Uterus (tissue), 4 donors: ENCODE results near the gene SUPT3H. TPM values are rescaled to one million over a fixed set of nuclear protein-coding genes. Genes with fewer than 3 reads are reported as not detected.

ENCODE experiments used
- DNase-seq, 2 donors: peaks; one replicate each; pipeline ENCODE4 v3.0.0-alpha.2; 2019 to 2020
- H3K27ac ChIP-seq, 2 donors: fragments of 200-600 bp; sonication (generic); 1 replicate in 1 of 2; 2 replicates in 1 of 2; pipeline ENCODE4 v1.5.1; 2016 to 2018
- H3K27me3 ChIP-seq, 2 donors: fragments of 200-600 bp; sonication (generic); one replicate each; pipeline ENCODE4 v1.5.1; 2018 to 2019; ENCODE audit warnings: control low read depth in 1 of 2
- H3K36me3 ChIP-seq, 2 donors: fragments of 200-600 bp; sonication (generic); one replicate each; pipeline ENCODE4 v1.5.1; 2019; ENCODE audit warnings: control low read depth in 1 of 2
- H3K4me1 ChIP-seq, 2 donors: fragments of 200-600 bp; sonication (generic); one replicate each; pipeline ENCODE4 v1.5.1; 2018 to 2019; ENCODE audit warnings: control low read depth in 1 of 2
- H3K4me3 ChIP-seq, 2 donors: fragments of 200-600 bp; sonication (generic); 1 replicate in 1 of 2; 2 replicates in 1 of 2; pipeline ENCODE4 v1.5.1; 2018 to 2019; ENCODE audit warnings: mild to moderate bottlenecking in 1 of 2
- H3K9me3 ChIP-seq, 2 donors: fragments of 200-600 bp; sonication (generic); one replicate each; pipeline ENCODE4 v1.5.1; 2019; ENCODE audit warnings: control low read depth in 1 of 2
- CTCF ChIP-seq, 4 experiments: fragments of 200-600 bp in 2 of 4; fragments of 450-650 bp in 2 of 4; sonication (generic) in 2 of 4; IDR thresholded peaks; one replicate each; pipeline ENCODE4 v1.5.1; 2016 to 2019; ENCODE audit warnings: antibody characterized with exemption in 4 of 4, mild to moderate bottlenecking in 2 of 4, moderate library complexity in 1 of 4
- POLR2A ChIP-seq, 2 donors: fragments of 450-650 bp; IDR thresholded peaks; one replicate each; pipeline ENCODE4 v1.6.1; 2016; ENCODE audit warnings: antibody characterized with exemption in 2 of 2, mild to moderate bottlenecking in 1 of 2, moderate library complexity in 1 of 2
- intact Hi-C: fragments of 100-400 bp; cut with DNase I; formaldehyde crosslinking; loops from one replicate; pipeline ENCODE4 v1.15.1; 2023; ENCODE audit warnings: low total_unique reads
- total RNA-seq, 4 donors: library from RNA; depleted of rRNA in 3 of 4; stranded (reverse); fragments of >200 nt in 3 of 4; gene quantifications; one replicate each; pipeline versions ENCODE4 v1.1.0 to v1.2.4, GENCODE V29; 2014 to 2023
- donor health status: DM: yes; HTN: yes; CAD: no.

SUPT3H gene
- total RNA-seq, 4 donors from 2014 or later: 1.3 to 14.9 (median 7.6) TPM

- no peaks in the 10 kb centered on the region for H3K27me3 ChIP-seq
- no peak overlapping the region for H3K27ac ChIP-seq
- no peak overlapping the region for H3K4me3 ChIP-seq
- H3K9me3 ChIP-seq: no peaks in the 10 kb centered on the region
- H3K36me3 ChIP-seq: no peaks in the 10 kb centered on the region
- no peaks in the 10 kb centered on the region for H3K4me1 ChIP-seq
- no peak for TF ChIP-seq CTCF (IDR thresholded peaks at IDR 0.05)
- no peak for TF ChIP-seq POLR2A (IDR thresholded peaks at IDR 0.05)
- intact Hi-C loops: no loop called here
- no peak for DNase-seq
These were observed 356.1 kb downstream of the SUPT3H start for GRCh38 chr6:45021676-45022075.

GRCh38 chr6:45012687-45013086 lies 365.0 kb downstream of the SUPT3H start:
- Histone ChIP-seq H3K4me3 (no peak overlapping the region), H3K27me3 (no peaks in the 10 kb centered on the region), H3K4me1 (no peaks in the 10 kb centered on the region), H3K27ac (no peak overlapping the region), H3K36me3 (no peaks in the 10 kb centered on the region), H3K9me3 (no peaks in the 10 kb centered on the region)
- DNase-seq: no peak
- TF ChIP-seq POLR2A (IDR thresholded peaks at IDR 0.05): no peak
- no peak for TF ChIP-seq CTCF (IDR thresholded peaks at IDR 0.05)
- intact Hi-C loops: no loop called here

- TF ChIP-seq POLR2A (IDR thresholded peaks at IDR 0.05): no peak
- TF ChIP-seq CTCF (IDR thresholded peaks at IDR 0.05): no peak
- no peaks in the 10 kb centered on the region for H3K36me3 ChIP-seq
- H3K27ac ChIP-seq: no peak overlapping the region
- no peak for DNase-seq
- no peaks in the 10 kb centered on the region for H3K27me3 ChIP-seq
- no peaks in the 10 kb centered on the region for H3K4me1 ChIP-seq
- intact Hi-C loops: no loop called here
- H3K4me3 ChIP-seq: no peak overlapping the region
- H3K9me3 ChIP-seq: no peaks in the 10 kb centered on the region
These were observed 368.2 kb downstream of the SUPT3H start for GRCh38 chr6:45009576-45009975.

GRCh38 chr6:45006893-45007292 lies 370.8 kb downstream of the SUPT3H start:
- intact Hi-C loops: no loop called here
- no peak for DNase-seq
- Histone ChIP-seq H3K36me3 (no peaks in the 10 kb centered on the region), H3K27ac (no peak overlapping the region), H3K27me3 (no peaks in the 10 kb centered on the region), H3K4me1 (no peaks in the 10 kb centered on the region), H3K4me3 (no peak overlapping the region), H3K9me3 (no peaks in the 10 kb centered on the region)
- no peak for TF ChIP-seq CTCF (IDR thresholded peaks at IDR 0.05)
- no peak for TF ChIP-seq POLR2A (IDR thresholded peaks at IDR 0.05)

- DNase-seq: no peak
- H3K27ac ChIP-seq: no peak overlapping the region
- H3K36me3 ChIP-seq: no peaks in the 10 kb centered on the region
- intact Hi-C loops: no loop called here
- no peaks in the 10 kb centered on the region for H3K4me1 ChIP-seq
- TF ChIP-seq POLR2A (IDR thresholded peaks at IDR 0.05) (no peak), CTCF (IDR thresholded peaks at IDR 0.05) (no peak)
- H3K9me3 ChIP-seq: no peaks in the 10 kb centered on the region
- no peak overlapping the region for H3K4me3 ChIP-seq
- H3K27me3 ChIP-seq: no peaks in the 10 kb centered on the region
These were observed 373.8 kb downstream of the SUPT3H start for GRCh38 chr6:45003961-45004360.
